GM21576 (cell line): Measurements from ENCODE around the gene GRAMD1A.

Experiments
- ATAC-seq: cut with Tn5 transposase; IDR thresholded peaks from one replicate; pipeline ENCODE4 v1.9.1; 2021; ENCODE audit warnings: mild to moderate bottlenecking, moderate library complexity; ENCODE audit not compliant: unreplicated experiment

The GRAMD1A gene

GRCh38 chr19:35069696-35070095, 69.6 kb downstream of the GRAMD1A start:
- no peak for ATAC-seq

GRCh38 chr19:35070471-35070870, 70.3 kb downstream of the GRAMD1A start:
- no peak for ATAC-seq

GRCh38 chr19:35073516-35073915, 73.4 kb downstream of the GRAMD1A start:
- ATAC-seq: no peak

- no peak for ATAC-seq
Observed at GRCh38 chr19:35073941-35074340, 73.8 kb downstream of the GRAMD1A start.

GRCh38 chr19:35074426-35075201, 74.5 kb downstream of the GRAMD1A start:
- ATAC-seq: no peak

- no peak for ATAC-seq
Observed at GRCh38 chr19:35075202-35076025, 75.3 kb downstream of the GRAMD1A start.

GRCh38 chr19:35076026-35076370, 75.9 kb downstream of the GRAMD1A start:
- no peak for ATAC-seq
